Endothelial cell of umbilical vein (primary cell): ENCODE measurements around the gene OR4N5. TPM values are rescaled to one million over a fixed set of nuclear protein-coding genes. Genes with fewer than 3 reads are reported as not detected.

Source experiments
- BruUV-seq: library from RNA; stranded (reverse); fragments of 400-500 nt; replicated peaks from 2 replicates; lab custom pipeline; 2021; lab: Mats Ljungman, UMichigan
- CTCF ChIA-PET: fragments of 300-600, 350-600 bp; sonication (Branson Sonifier 250); formaldehyde crosslinking; loops from one replicate; lab custom pipeline; 2021; ENCODE audit warnings: antibody characterized with exemption, inconsistent platforms; lab: Charles Lee
- POLR2A ChIA-PET: fragments of 300-600, 350-600 bp; sonication (Branson Sonifier 250); formaldehyde crosslinking; loops from one replicate; lab custom pipeline; 2021; ENCODE audit warnings: antibody characterized with exemption, inconsistent platforms; lab: Charles Lee
- DNase-seq: peaks from one replicate; pipeline ENCODE4 v3.0.0-alpha.2; 2011; ENCODE audit warnings: low read depth, low spot score
- FAIRE-seq: peaks from 2 replicates; lab custom pipeline; 2011; peaks lifted over from hg19 to GRCh38; lab: Jason Lieb, UNC
- H2AFZ ChIP-seq: 2 replicates; pipeline ENCODE4 v1.6.0; 2012; ENCODE audit warnings: low read depth, low read length, control low read depth, inconsistent platforms
- H3K27ac ChIP-seq: 2 replicates; pipeline ENCODE4 v1.5.1; 2011; ENCODE audit warnings: low read depth, mild to moderate bottlenecking, control low read depth, low read length, moderate library complexity; ENCODE audit not compliant: insufficient read depth
- H3K27me3 ChIP-seq, 2 experiments: 2 replicates each; pipeline versions ENCODE4 v1.6.0 to v1.6.1; 2011; ENCODE audit warnings: low read length in 2 of 2, mixed read lengths in 1 of 2; ENCODE audit not compliant: control insufficient read depth in 2 of 2, insufficient read depth in 2 of 2
- H3K36me3 ChIP-seq, 2 experiments: 2 replicates in 1 of 2; 3 replicates in 1 of 2; pipeline ENCODE4 v1.5.1; 2011; ENCODE audit warnings: low read length in 2 of 2, mild to moderate bottlenecking in 1 of 2, moderate library complexity in 1 of 2; ENCODE audit not compliant: control insufficient read depth in 2 of 2, insufficient read depth in 2 of 2; ENCODE audit errors: extremely low read depth in 1 of 2
- H3K4me1 ChIP-seq: 3 replicates; pipeline ENCODE4 v1.5.1; 2011; ENCODE audit warnings: mild to moderate bottlenecking, low read length; ENCODE audit not compliant: control insufficient read depth, insufficient read depth; ENCODE audit errors: extremely low read depth
- H3K4me2 ChIP-seq: 2 replicates; pipeline ENCODE4 v1.6.1; 2011; ENCODE audit warnings: low read length, control low read depth, mixed read lengths; ENCODE audit not compliant: insufficient read depth
- H3K4me3 ChIP-seq, 3 experiments: fragments of 200-600 bp in 1 of 3; sonication (generic), shearing (Covaris generic) in 1 of 3; replicated peaks in 1 of 3; 2 replicates each; pipeline ENCODE4 v1.5.1; 2011 to 2016; ENCODE audit warnings: control low read depth in 3 of 3, low read length in 3 of 3, mild to moderate bottlenecking in 2 of 3, inconsistent platforms in 1 of 3, low read depth in 1 of 3, moderate library complexity in 1 of 3; ENCODE audit not compliant: insufficient read depth in 1 of 3
- H3K79me2 ChIP-seq: 2 replicates; pipeline ENCODE4 v1.6.0; 2012; ENCODE audit warnings: low read length, inconsistent platforms; ENCODE audit not compliant: control insufficient read depth, insufficient read depth
- H3K9ac ChIP-seq: replicated peaks from 2 replicates; pipeline ENCODE3; 2011; ENCODE audit warnings: low read length, control low read depth; ENCODE audit not compliant: insufficient read depth; ENCODE audit errors: extremely low read depth
- H3K9me1 ChIP-seq: replicated peaks from 3 replicates; pipeline ENCODE4 v1.6.0; 2011; ENCODE audit warnings: mild to moderate bottlenecking, low read length; ENCODE audit not compliant: control insufficient read depth, insufficient read depth; ENCODE audit errors: extremely low read depth
- H3K9me3 ChIP-seq: replicated peaks from 2 replicates; pipeline ENCODE4 v1.5.1; 2012; ENCODE audit warnings: low read length, inconsistent platforms; ENCODE audit not compliant: control insufficient read depth, insufficient read depth
- H4K20me1 ChIP-seq: replicated peaks from 2 replicates; pipeline ENCODE3; 2011; ENCODE audit warnings: mild to moderate bottlenecking, low read length; ENCODE audit not compliant: control insufficient read depth, insufficient read depth; ENCODE audit errors: extremely low read depth
- CTCF ChIP-seq, 2 donors: IDR thresholded peaks; 1 replicate in 1 of 2; 2 replicates in 1 of 2; pipeline ENCODE4 v1.5.1; 2011; ENCODE audit warnings: low read length in 2 of 2, mild to moderate bottlenecking in 2 of 2, moderate library complexity in 2 of 2, control low read depth in 1 of 2, inconsistent platforms in 1 of 2, low read depth in 1 of 2; ENCODE audit not compliant: insufficient read depth in 1 of 2; ENCODE audit errors: extremely low read depth in 1 of 2
- EZH2 ChIP-seq: IDR thresholded peaks from 2 replicates; pipeline ENCODE4 v1.6.1; 2012; ENCODE audit warnings: borderline replicate concordance, low read depth, mild to moderate bottlenecking, moderate library complexity, low read length, inconsistent platforms; ENCODE audit not compliant: severe bottlenecking
- FOS ChIP-seq: IDR thresholded peaks from 2 replicates; pipeline ENCODE4 v1.6.1; 2011; ENCODE audit warnings: mild to moderate bottlenecking, low read length, moderate library complexity, borderline replicate concordance; ENCODE audit not compliant: insufficient read depth
- GATA2 ChIP-seq: IDR thresholded peaks from 2 replicates; pipeline ENCODE4 v1.7.0; 2011; ENCODE audit warnings: low read depth, mild to moderate bottlenecking, moderate library complexity, mixed read lengths, low read length; ENCODE audit not compliant: insufficient read length, insufficient read depth
- JUN ChIP-seq: IDR thresholded peaks from 2 replicates; pipeline ENCODE4 v1.6.1; 2011; ENCODE audit warnings: borderline replicate concordance, low read depth; ENCODE audit not compliant: insufficient read length, insufficient read depth
- MAX ChIP-seq: IDR thresholded peaks from 2 replicates; pipeline ENCODE4 v1.6.1; 2011; ENCODE audit not compliant: insufficient read depth, insufficient read length
- MYC ChIP-seq: IDR thresholded peaks from one replicate; pipeline ENCODE4 v1.6.1; 2011; ENCODE audit warnings: mild to moderate bottlenecking, low read depth, low read length
- POLR2A ChIP-seq: IDR thresholded peaks from 2 replicates; pipeline ENCODE4 v1.6.1; 2012; ENCODE audit warnings: low read depth, mild to moderate bottlenecking, control low read depth, low read length
- POLR2AphosphoS5 ChIP-seq: IDR thresholded peaks from 2 replicates; pipeline ENCODE4 v1.6.1; 2012; ENCODE audit warnings: low read depth, mild to moderate bottlenecking, control low read depth, low read length, moderate library complexity; ENCODE audit not compliant: insufficient read depth
- dilution Hi-C: fragments of 300-500 bp; cut with MboI; formaldehyde crosslinking; loops from one replicate; pipeline ENCODE4 v1.15.0; 2019; ENCODE audit warnings: low sequenced_read_pairs; ENCODE audit not compliant: extremely low pct_ligation_motif_present
- intact Hi-C: fragments of 100-400 bp; cut with micrococcal nuclease; formaldehyde crosslinking; loops from one replicate; pipeline ENCODE4 v1.10.0; 2022
- polyA plus RNA-seq, 4 experiments: library from polyadenylated mRNA; depleted of rRNA in 3 of 4; stranded (reverse) in 3 of 4; unstranded in 1 of 4; fragments of >200 nt; gene quantifications; 2 replicates each; pipeline versions ENCODE4 v1.2.1 to v1.2.3, GENCODE V29; 2011 to 2012; ENCODE audit warnings: missing spikeins in 1 of 4
- total RNA-seq: library from RNA; stranded (reverse); gene quantifications from 2 replicates; pipeline ENCODE4 v1.2.3, GENCODE V29; 2021

The OR4N5 gene
- total and polyA plus RNA-seq, 2 donors (not counting 3 experiments of a cell fraction or from before 2014, with no cell fraction given): not detected

- Histone ChIP-seq H3K9ac (no peak overlapping the region), H3K27ac (no peak overlapping the region), H2AFZ (no peak overlapping the region), H3K27me3 (no peaks in the 10 kb centered on the region), H3K79me2 (no peaks in the 10 kb centered on the region), H4K20me1 (no peaks in the 10 kb centered on the region), H3K4me2 (no peak overlapping the region), H3K36me3 (no peaks in the 10 kb centered on the region), H3K9me3 (peaks cover 2% of the 10 kb centered on the region), H3K9me1 (no peaks in the 10 kb centered on the region), H3K4me1 (no peaks in the 10 kb centered on the region), H3K4me3 (no peak overlapping the region)
- CTCF ChIA-PET: no interaction called here
- POLR2A ChIA-PET: no interaction called here
- intact Hi-C loops (no loop called here), dilution Hi-C loops (no loop called here)
- FAIRE-seq: no peak
- no TSS peak for BruUV-seq
- TF ChIP-seq FOS: no peak
- TF ChIP-seq GATA2: no peak
- TF ChIP-seq JUN: no peak
- TF ChIP-seq POLR2A: no peak
- no peak for TF ChIP-seq CTCF (IDR thresholded peaks at IDR 0.05; ENCODE audit: extremely low read depth in 1 of 2, insufficient read depth in 1 of 2, low read depth in 1 of 2, low read length in 2 of 2)
- DNase-seq: no peak
Observed at GRCh38 chr14:20112321-20112720, 26.3 kb upstream of the OR4N5 start.

- Histone ChIP-seq H3K4me1 (no peaks in the 10 kb centered on the region), H3K4me2 (no peak overlapping the region), H3K79me2 (no peaks in the 10 kb centered on the region), H3K4me3 (no peak overlapping the region), H3K27ac (no peak overlapping the region), H4K20me1 (no peaks in the 10 kb centered on the region), H3K9me3 (no peaks in the 10 kb centered on the region), H3K9ac (no peak overlapping the region), H3K36me3 (no peaks in the 10 kb centered on the region), H3K27me3 (no peaks in the 10 kb centered on the region), H3K9me1 (no peaks in the 10 kb centered on the region), H2AFZ (no peak overlapping the region)
- POLR2A ChIA-PET: no interaction called here
- dilution Hi-C loops (no loop called here), intact Hi-C loops (no loop called here)
- no peak for TF ChIP-seq FOS
- no peak for TF ChIP-seq CTCF (IDR thresholded peaks at IDR 0.05; ENCODE audit: extremely low read depth in 1 of 2, insufficient read depth in 1 of 2, low read depth in 1 of 2, low read length in 2 of 2)
- TF ChIP-seq MAX: no peak
- no peak for TF ChIP-seq GATA2
- no peak for TF ChIP-seq POLR2AphosphoS5
- no peak for TF ChIP-seq MYC
- TF ChIP-seq EZH2: no peak
- no peak for TF ChIP-seq JUN
- TF ChIP-seq POLR2A: no peak
- CTCF ChIA-PET: no interaction called here
- FAIRE-seq: no peak
- no TSS peak for BruUV-seq
- DNase-seq: no peak
Observed at GRCh38 chr14:20116748-20117147, 21.9 kb upstream of the OR4N5 start.
